Measurements from ENCODE around the gene TRMT10C.
"Not testable (repeated sequence)": the region's sequence is repeated elsewhere in the genome, so short reads cannot be mapped to it uniquely, and the experiment has no call there.

Gene TRMT10C

GRCh38 chr3:101532783-101533602 lies 28.7 kb upstream of the TRMT10C start:
- Histone ChIP-seq H3K4me1 (ENCODE audit: low read depth, poor library complexity, severe bottlenecking) (no peaks in the 10 kb centered on the region), H3K27me3 (ENCODE audit: insufficient read depth, low read depth) (no peaks in the 10 kb centered on the region), H3K4me3 (IDR thresholded peaks at IDR 0.05; ENCODE audit: insufficient read depth, low read depth, low read length) (no peak overlapping the region), H4K20me1 (ENCODE audit: insufficient read depth) (no peaks in the 10 kb centered on the region), H2AFZ (ENCODE audit: low read depth) (no peak overlapping the region), H3K79me2 (ENCODE audit: insufficient read depth, low read depth) (no peaks in the 10 kb centered on the region), H3K4me2 (no peak overlapping the region), H3K36me3 (ENCODE audit: insufficient read depth) (no peaks in the 10 kb centered on the region), H3K27ac (no peak overlapping the region), H3K9ac (no peak overlapping the region)
- TF ChIP-seq CTCF (conservative IDR thresholded peaks at IDR 0.05; ENCODE audit: low read depth, low read length) = no peak

DNA sequence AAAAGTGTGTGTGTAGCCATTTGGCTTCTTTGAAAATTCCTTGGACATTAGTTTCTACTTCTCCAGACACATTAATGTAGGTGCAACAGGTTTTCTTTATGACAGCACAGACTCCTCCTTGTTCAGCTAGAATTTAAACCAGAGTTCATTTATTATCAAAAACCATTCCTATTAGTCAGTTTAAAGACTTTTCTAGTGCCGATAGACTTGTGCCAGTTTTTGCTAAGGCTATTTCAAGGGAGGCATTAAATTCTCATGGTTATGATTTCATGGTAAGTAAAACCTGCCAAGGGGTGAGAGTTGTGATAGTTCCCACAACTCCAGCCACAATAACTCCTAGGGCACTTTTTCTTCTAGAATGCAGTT lies 28.1 kb upstream of the TRMT10C start:
- Histone ChIP-seq H3K27ac (no peak overlapping the region), H4K20me1 (ENCODE audit: insufficient read depth) (no peaks in the 10 kb centered on the region), H2AFZ (ENCODE audit: low read depth) (no peak overlapping the region)

DNA sequence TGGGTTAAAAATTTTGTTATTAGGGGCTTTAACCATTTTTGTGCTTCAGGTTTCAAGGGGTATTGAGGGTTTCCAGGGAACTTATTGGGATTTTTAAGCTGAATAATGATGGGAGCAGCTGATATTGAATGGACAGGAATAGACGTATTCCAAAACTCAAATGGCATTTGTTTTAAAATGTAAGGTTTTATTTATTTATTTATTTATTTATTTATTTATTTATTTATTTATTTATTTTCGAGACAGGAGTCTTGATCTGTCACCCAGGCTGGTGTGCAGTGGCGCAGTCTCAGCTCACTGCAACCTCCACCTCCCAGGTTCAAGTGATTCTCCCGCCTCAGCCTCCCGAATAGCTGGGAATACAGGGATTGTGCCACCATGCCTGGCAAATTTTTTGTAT lies 26.4 kb upstream of the TRMT10C start:
- Histone ChIP-seq H3K9ac (no peak overlapping the region), H3K4me3 (IDR thresholded peaks at IDR 0.05; ENCODE audit: insufficient read depth, low read depth, low read length) (no peak overlapping the region), H3K36me3 (ENCODE audit: insufficient read depth) (no peaks in the 10 kb centered on the region), H4K20me1 (ENCODE audit: insufficient read depth) (no peaks in the 10 kb centered on the region), H3K79me2 (ENCODE audit: insufficient read depth, low read depth) (no peaks in the 10 kb centered on the region), H3K27ac (no peak overlapping the region), H2AFZ (ENCODE audit: low read depth) (no peak overlapping the region), H3K4me2 (no peak overlapping the region), H3K4me1 (ENCODE audit: low read depth, poor library complexity, severe bottlenecking) (no peaks in the 10 kb centered on the region), H3K27me3 (ENCODE audit: insufficient read depth, low read depth) (no peaks in the 10 kb centered on the region)
- TF ChIP-seq CTCF (conservative IDR thresholded peaks at IDR 0.05; ENCODE audit: low read depth, low read length) = no peak

More for the DNA sequence above, 28.1 kb upstream of the TRMT10C start:
- no peak for TF ChIP-seq CTCF (conservative IDR thresholded peaks at IDR 0.05; ENCODE audit: low read depth, low read length)
- no peak overlapping the region for H3K4me2 ChIP-seq
- no peaks in the 10 kb centered on the region for H3K4me1 ChIP-seq (ENCODE audit: low read depth, poor library complexity, severe bottlenecking)
- H3K4me3 ChIP-seq (IDR thresholded peaks at IDR 0.05; ENCODE audit: insufficient read depth, low read depth, low read length) = no peak overlapping the region
- no peaks in the 10 kb centered on the region for H3K79me2 ChIP-seq (ENCODE audit: insufficient read depth, low read depth)
- no peak overlapping the region for H3K9ac ChIP-seq
- H3K36me3 ChIP-seq (ENCODE audit: insufficient read depth) = no peaks in the 10 kb centered on the region
- H3K27me3 ChIP-seq (ENCODE audit: insufficient read depth, low read depth) = no peaks in the 10 kb centered on the region

DNA sequence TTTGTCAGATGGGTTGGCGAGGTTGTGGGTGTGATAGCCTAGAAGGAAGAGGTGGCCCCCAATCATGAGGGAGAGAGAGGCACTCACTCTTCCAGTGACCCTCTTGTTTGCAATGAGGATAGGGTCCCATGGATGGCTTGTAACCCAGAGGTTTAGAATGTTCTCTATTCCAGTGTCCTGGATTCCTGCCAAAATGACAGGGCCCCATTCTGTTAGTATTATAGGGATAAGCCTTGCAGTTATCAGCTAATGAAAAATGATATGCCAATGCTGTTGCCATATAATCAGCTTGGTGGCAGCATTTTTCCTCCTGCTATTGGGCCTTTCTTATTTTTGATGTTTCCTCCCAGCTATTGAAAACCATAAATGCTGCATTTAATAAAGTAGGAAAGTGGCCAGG lies 25.4 kb upstream of the TRMT10C start:
- Histone ChIP-seq H3K4me2 (no peak overlapping the region), H3K9ac (no peak overlapping the region), H2AFZ (ENCODE audit: low read depth) (no peak overlapping the region), H3K36me3 (ENCODE audit: insufficient read depth) (no peaks in the 10 kb centered on the region), H3K4me1 (ENCODE audit: low read depth, poor library complexity, severe bottlenecking) (no peaks in the 10 kb centered on the region), H3K79me2 (ENCODE audit: insufficient read depth, low read depth) (no peaks in the 10 kb centered on the region), H3K27ac (no peak overlapping the region), H3K4me3 (IDR thresholded peaks at IDR 0.05; ENCODE audit: insufficient read depth, low read depth, low read length) (no peak overlapping the region), H3K27me3 (ENCODE audit: insufficient read depth, low read depth) (no peaks in the 10 kb centered on the region), H4K20me1 (ENCODE audit: insufficient read depth) (no peaks in the 10 kb centered on the region)
- no peak for TF ChIP-seq CTCF (conservative IDR thresholded peaks at IDR 0.05; ENCODE audit: low read depth, low read length)

DNA sequence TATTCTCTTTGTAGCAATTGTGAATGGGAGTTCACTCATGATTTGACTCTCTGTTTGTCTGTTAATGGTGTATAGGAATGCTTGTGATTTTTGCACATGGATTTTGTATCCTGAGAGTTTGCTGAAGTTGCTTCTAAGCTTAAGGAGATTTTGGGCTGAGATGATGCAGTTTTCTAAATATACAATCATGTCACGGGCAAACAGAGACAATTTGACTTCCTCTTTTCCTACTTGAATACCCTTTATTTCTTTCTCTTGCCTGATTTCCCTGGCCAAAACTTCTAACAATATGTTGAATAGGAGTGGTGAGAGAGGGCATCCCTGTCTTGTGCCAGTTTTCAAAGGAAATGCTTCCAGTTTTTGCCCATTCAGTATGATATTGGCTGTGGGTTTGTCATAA lies 24.7 kb upstream of the TRMT10C start:
- H3K4me2 ChIP-seq; H3K36me3 ChIP-seq (ENCODE audit: insufficient read depth); H3K27ac ChIP-seq; H3K4me1 ChIP-seq (ENCODE audit: low read depth, poor library complexity, severe bottlenecking); H3K4me3 ChIP-seq (IDR thresholded peaks at IDR 0.05; ENCODE audit: insufficient read depth, low read depth, low read length); H3K9ac ChIP-seq; H3K27me3 ChIP-seq (ENCODE audit: insufficient read depth, low read depth); H2AFZ ChIP-seq (ENCODE audit: low read depth); H4K20me1 ChIP-seq (ENCODE audit: insufficient read depth); H3K79me2 ChIP-seq (ENCODE audit: insufficient read depth, low read depth): not testable (repeated sequence)
